ENCODE measurements around the gene RALGPS1. TPM values are rescaled to one million over a fixed set of nuclear protein-coding genes. Genes with fewer than 3 reads are reported as not detected.

Gene RALGPS1
- total RNA-seq, 4 donors from 2014 or later: 3.3 to 9.8 (median 6.7) TPM

DNA sequence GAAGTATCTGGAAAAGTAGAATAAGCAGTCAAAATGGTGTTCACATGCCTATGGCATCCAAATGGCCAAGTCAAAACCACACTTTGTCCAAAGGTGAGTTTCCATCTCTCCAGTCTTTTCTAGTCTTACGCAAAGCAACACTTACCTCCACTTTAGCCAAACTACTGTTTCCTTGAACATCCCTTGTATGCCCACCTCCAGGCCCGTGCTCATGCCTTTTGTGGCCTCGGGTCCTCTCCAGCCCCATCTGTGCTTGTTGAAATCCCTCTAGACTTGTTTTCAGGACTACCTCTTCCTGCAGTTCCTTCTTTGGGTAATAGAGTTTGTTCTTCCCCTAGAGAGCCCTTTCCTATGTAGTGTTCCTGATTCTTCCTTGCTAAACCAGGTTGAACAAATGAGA is 146.8 kb downstream of the RALGPS1 start:
- WGBS, 2 donors: 95 to 96% methylated on average over 3 of the region's 3 CpGs

GRCh38 chr9:127064335-127064734 is 149.8 kb downstream of the RALGPS1 start:
- WGBS, 2 donors: 70 to 78% methylated on average over 2 of the region's 2 CpGs
- H3K36me3 ChIP-seq: no peaks in the 10 kb centered on the region
- TF ChIP-seq POLR2A (IDR thresholded peaks at IDR 0.05): no peak
- no peak for TF ChIP-seq EP300 (IDR thresholded peaks at IDR 0.05)
- TF ChIP-seq CTCF (IDR thresholded peaks at IDR 0.05): no peak
- no peak for DNase-seq (ENCODE audit: low spot score in 2 of 2)
- no peaks in the 10 kb centered on the region for H3K9me3 ChIP-seq
- H3K4me3 ChIP-seq: no peak overlapping the region
- no peaks in the 10 kb centered on the region for H3K27me3 ChIP-seq
- H3K4me1 ChIP-seq: peaks cover 0 to 13% (median 4%) of the 10 kb centered on the region in 4 donors
- H3K27ac ChIP-seq: no peak overlapping the region

More for the DNA sequence above, 146.8 kb downstream of the RALGPS1 start:
- no peak for DNase-seq (ENCODE audit: low spot score in 2 of 2)
- TF ChIP-seq CTCF (IDR thresholded peaks at IDR 0.05): no peak
- no peak for TF ChIP-seq EP300 (IDR thresholded peaks at IDR 0.05)
- no peak for TF ChIP-seq POLR2A (IDR thresholded peaks at IDR 0.05)
- no peaks in the 10 kb centered on the region for H3K27me3 ChIP-seq
- H3K4me3 ChIP-seq: no peak overlapping the region
- H3K4me1 ChIP-seq: peaks cover 0 to 22% (median 7%) of the 10 kb centered on the region in 4 donors
- no peaks in the 10 kb centered on the region for H3K36me3 ChIP-seq
- H3K9me3 ChIP-seq: no peaks in the 10 kb centered on the region
- no peak overlapping the region for H3K27ac ChIP-seq

DNA sequence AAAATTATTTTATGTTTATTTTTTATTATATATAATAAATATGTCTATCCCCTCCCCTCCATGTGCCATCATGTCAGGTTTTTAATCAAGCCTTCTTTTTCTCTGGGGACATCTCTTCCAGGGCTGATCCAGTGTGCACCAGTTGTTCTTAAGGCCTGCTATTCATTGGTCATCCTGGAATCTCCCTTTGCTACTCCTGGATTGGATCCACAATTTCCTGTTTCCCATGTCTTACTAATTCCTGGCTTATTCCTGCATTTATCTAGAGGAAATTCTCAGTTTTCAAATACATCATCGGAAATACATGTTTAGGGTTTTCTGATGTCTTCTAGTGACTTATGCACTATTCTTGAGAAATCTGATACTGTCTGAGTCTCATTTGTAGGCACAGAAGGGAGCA is 151.0 kb downstream of the RALGPS1 start:
- no peaks in the 10 kb centered on the region for H3K27me3 ChIP-seq
- no peak for DNase-seq (ENCODE audit: low spot score in 2 of 2)
- H3K36me3 ChIP-seq: peaks cover 0 to 8% (median 0%) of the 10 kb centered on the region in 3 donors
- TF ChIP-seq CTCF (IDR thresholded peaks at IDR 0.05) (no peak), POLR2A (IDR thresholded peaks at IDR 0.05) (no peak), EP300 (IDR thresholded peaks at IDR 0.05) (no peak)
- H3K9me3 ChIP-seq: no peaks in the 10 kb centered on the region
- 73 to 77% methylated on average over 1 of the region's 1 CpG for WGBS, 2 donors
- no peak overlapping the region for H3K27ac ChIP-seq
- peaks cover 0 to 5% (median 0%) of the 10 kb centered on the region in 4 donors for H3K4me1 ChIP-seq
- H3K4me3 ChIP-seq: no peak overlapping the region

- WGBS, 2 donors: 90 to 93% methylated on average over 9 of the region's 9 CpGs
- no peak for TF ChIP-seq POLR2A (IDR thresholded peaks at IDR 0.05)
- TF ChIP-seq CTCF (IDR thresholded peaks at IDR 0.05): no peak
- no peak for TF ChIP-seq EP300 (IDR thresholded peaks at IDR 0.05)
- no peak overlapping the region for H3K27ac ChIP-seq
- DNase-seq (ENCODE audit: low spot score in 2 of 2): no peak
- no peaks in the 10 kb centered on the region for H3K27me3 ChIP-seq
- H3K4me3 ChIP-seq: no peak overlapping the region
- peaks cover 0 to 3% (median 1%) of the 10 kb centered on the region in 4 donors for H3K9me3 ChIP-seq
- H3K36me3 ChIP-seq: peaks cover 0 to 8% (median 0%) of the 10 kb centered on the region in 3 donors
- H3K4me1 ChIP-seq: peaks cover 0 to 5% (median 0%) of the 10 kb centered on the region in 4 donors
Observed at GRCh38 chr9:127066060-127066850, 151.7 kb downstream of the RALGPS1 start.

- H3K36me3 ChIP-seq: peaks cover 0 to 8% (median 0%) of the 10 kb centered on the region in 3 donors
- WGBS, 2 donors: 88% methylated on average over 2 of the region's 2 CpGs
- DNase-seq (ENCODE audit: low spot score in 2 of 2): no peak
- no peak for TF ChIP-seq POLR2A (IDR thresholded peaks at IDR 0.05)
- no peak for TF ChIP-seq CTCF (IDR thresholded peaks at IDR 0.05)
- no peak for TF ChIP-seq EP300 (IDR thresholded peaks at IDR 0.05)
- H3K9me3 ChIP-seq: peaks cover 0 to 8% (median 3%) of the 10 kb centered on the region in 4 donors
- no peak overlapping the region for H3K27ac ChIP-seq
- H3K4me3 ChIP-seq: no peak overlapping the region
- no peaks in the 10 kb centered on the region for H3K27me3 ChIP-seq
- H3K4me1 ChIP-seq: peaks cover 0 to 5% (median 0%) of the 10 kb centered on the region in 4 donors
Observed at GRCh38 chr9:127066851-127067136, 152.2 kb downstream of the RALGPS1 start.

Measured in tibial nerve (tissue), 4 donors.